CD4-positive, alpha-beta T cell (primary cell): Measurements from ENCODE around the gene ARL14EP. TPM values are rescaled to one million over a fixed set of nuclear protein-coding genes. Genes with fewer than 3 reads are reported as not detected.

Experiments used
- ATAC-seq: fragments of 200-7000 bp; cut with Tn5 transposase; one replicate; pipeline ENCODE4 v1.10.0; 2022; ENCODE audit warnings: mild to moderate bottlenecking; ENCODE audit not compliant: poor library complexity
- CTCF ChIA-PET: fragments of 350-600 bp; sonication (Branson Sonifier 250); formaldehyde crosslinking; loops from one replicate; lab custom pipeline; 2021; ENCODE audit warnings: antibody characterized with exemption, inconsistent platforms; lab: Charles Lee
- POLR2A ChIA-PET: fragments of 350-600 bp; sonication (Branson Sonifier 250); formaldehyde crosslinking; loops from one replicate; lab custom pipeline; 2021; ENCODE audit warnings: antibody characterized with exemption, inconsistent platforms; lab: Charles Lee
- DNase-seq, 14 experiments: peaks; one replicate each; pipeline ENCODE4 v3.0.0-alpha.2; 2013 to 2020; ENCODE audit warnings: mixed read lengths in 2 of 14
- H3K27ac ChIP-seq, 2 donors: one replicate each; pipeline versions ENCODE4 v1.5.1 to v1.7.0; 2013; ENCODE audit warnings: low read length in 2 of 2, low read depth in 1 of 2, mild to moderate bottlenecking in 1 of 2
- H3K27me3 ChIP-seq, 2 experiments: 1 replicate in 1 of 2; 2 replicates in 1 of 2; pipeline versions ENCODE4 v1.6.1 to v1.7.0; 2013; ENCODE audit warnings: low read length in 2 of 2, control low read depth in 1 of 2, mild to moderate bottlenecking in 1 of 2, moderate library complexity in 1 of 2; ENCODE audit not compliant: insufficient read depth in 2 of 2, control insufficient read depth in 1 of 2
- H3K36me3 ChIP-seq: one replicate; pipeline ENCODE4 v1.6.1; 2013; ENCODE audit warnings: low read length, control low read depth; ENCODE audit not compliant: insufficient read depth
- H3K4me1 ChIP-seq: one replicate; pipeline ENCODE4 v1.6.1; 2013; ENCODE audit warnings: low read length, control low read depth; ENCODE audit not compliant: insufficient read depth
- H3K4me3 ChIP-seq: one replicate; pipeline ENCODE4 v1.5.1; 2013; ENCODE audit warnings: mild to moderate bottlenecking, low read length, moderate library complexity
- H3K9me3 ChIP-seq, 2 experiments: 1 replicate in 1 of 2; 2 replicates in 1 of 2; pipeline versions ENCODE4 v1.6.1 to v1.7.0; 2013; ENCODE audit warnings: low read length in 2 of 2, mild to moderate bottlenecking in 2 of 2, control low read depth in 1 of 2, moderate library complexity in 1 of 2; ENCODE audit not compliant: control insufficient read depth in 1 of 2, insufficient read depth in 1 of 2
- H3K27ac Mint-ChIP-seq: one replicate; pipeline ENCODE4 v1.8.0; 2020; ENCODE audit warnings: mixed read lengths
- H3K27me3 Mint-ChIP-seq: one replicate; pipeline ENCODE4 v1.8.0; 2021; ENCODE audit warnings: mixed read lengths
- H3K36me3 Mint-ChIP-seq: one replicate; pipeline ENCODE4 v1.8.0; 2021; ENCODE audit warnings: low read depth, mixed read lengths
- H3K4me1 Mint-ChIP-seq: one replicate; pipeline ENCODE4 v1.8.0; 2021; ENCODE audit warnings: low read depth, mixed read lengths
- H3K4me3 Mint-ChIP-seq: one replicate; pipeline ENCODE4 v1.8.0; 2020; ENCODE audit warnings: mild to moderate bottlenecking, mixed read lengths
- H3K9me3 Mint-ChIP-seq: one replicate; pipeline ENCODE4 v1.8.0; 2020; ENCODE audit warnings: mixed read lengths
- intact Hi-C, 2 experiments: fragments of 100-400 bp; cut with DNase I in 1 of 2; cut with micrococcal nuclease in 1 of 2; formaldehyde crosslinking; loops; one replicate each; pipeline versions ENCODE4 v1.15.1 to v1.9.0; 2023 to 2025; cut with DNase I, micrococcal nuclease
- total RNA-seq, 174 experiments: library from RNA in 2 of 174; stranded (reverse) in 2 of 174; gene quantifications; one replicate each; pipeline ENCODE4 v1.2.3 and lab custom pipeline; 2021 to 2026
- TF ChIP-seq, protein P1 (sequence below): fragments of 200-600 bp; IDR thresholded peaks from one replicate; pipeline ENCODE4 v1.8.0; 2022; ENCODE audit warnings: antibody characterized with exemption, mild to moderate bottlenecking

Gene ARL14EP
- total RNA-seq, 2 experiments from 2014 or later, result 48.1 to 49.7 TPM

DNA sequence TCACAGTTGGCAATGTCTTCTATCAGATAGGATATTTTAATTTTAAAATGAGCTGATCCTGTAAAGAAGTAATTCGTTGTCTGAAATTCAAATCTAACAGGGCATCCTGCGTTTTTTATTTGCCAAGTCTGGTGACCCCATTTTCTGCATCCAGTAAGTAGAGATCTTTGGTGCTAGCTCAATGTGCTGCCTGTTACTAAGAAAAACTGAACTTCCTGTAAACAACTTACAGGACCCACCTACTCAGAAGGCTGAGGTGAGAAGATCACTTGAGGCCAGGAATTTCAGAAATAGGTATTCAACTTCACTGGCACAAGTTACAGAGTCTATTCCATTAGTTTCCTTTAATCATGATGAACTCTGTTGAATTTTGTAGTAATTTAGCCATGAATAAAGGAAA lies 4.0 kb downstream of the ARL14EP start:
- ATAC-seq, result no peak
- peaks cover 22% of the 10 kb centered on the region for H3K4me1 ChIP-seq
- H3K4me3 ChIP-seq, result no peak overlapping the region

DNA sequence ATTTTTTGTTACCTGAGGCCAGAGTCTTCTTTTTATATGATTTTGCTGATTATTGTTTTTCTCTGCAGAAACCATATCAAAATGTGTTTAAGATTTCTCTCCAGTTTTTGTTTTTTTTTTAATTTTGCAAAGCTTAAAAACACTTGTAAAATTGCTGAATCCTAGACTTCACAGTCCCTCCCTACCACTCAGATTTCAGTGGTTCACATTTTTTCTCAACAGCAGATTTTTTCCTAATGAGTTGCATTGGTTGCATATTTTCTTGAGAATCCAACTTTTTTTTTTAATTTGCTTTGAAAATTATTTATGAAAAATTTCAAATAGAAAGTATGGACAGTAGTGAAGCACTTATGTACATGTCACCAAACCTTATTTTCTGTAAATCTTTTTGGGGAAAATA lies 5.8 kb downstream of the ARL14EP start:
- peaks cover 27% of the 10 kb centered on the region for H3K36me3 ChIP-seq
- no peaks in the 10 kb centered on the region for H3K9me3 ChIP-seq
- no peak overlapping the region for H3K4me3 ChIP-seq
- ChIA-PET CTCF (no interaction called here), POLR2A (no interaction called here)
- H3K4me1 ChIP-seq, result peaks cover 19% of the 10 kb centered on the region
- ATAC-seq (no peak), DNase-seq (no peak)
- Mint-ChIP-seq H3K4me3 (peak overlapping the region; percentile 2), H3K36me3 (peaks cover 60% of the 10 kb centered on the region), H3K4me1 (peaks cover 84% of the 10 kb centered on the region), H3K27me3 (no peaks in the 10 kb centered on the region), H3K9me3 (no peaks in the 10 kb centered on the region), H3K27ac (peak overlapping the region; percentile 64)
- no peaks in the 10 kb centered on the region for H3K27me3 ChIP-seq
- TF ChIP-seq, protein P1, sequence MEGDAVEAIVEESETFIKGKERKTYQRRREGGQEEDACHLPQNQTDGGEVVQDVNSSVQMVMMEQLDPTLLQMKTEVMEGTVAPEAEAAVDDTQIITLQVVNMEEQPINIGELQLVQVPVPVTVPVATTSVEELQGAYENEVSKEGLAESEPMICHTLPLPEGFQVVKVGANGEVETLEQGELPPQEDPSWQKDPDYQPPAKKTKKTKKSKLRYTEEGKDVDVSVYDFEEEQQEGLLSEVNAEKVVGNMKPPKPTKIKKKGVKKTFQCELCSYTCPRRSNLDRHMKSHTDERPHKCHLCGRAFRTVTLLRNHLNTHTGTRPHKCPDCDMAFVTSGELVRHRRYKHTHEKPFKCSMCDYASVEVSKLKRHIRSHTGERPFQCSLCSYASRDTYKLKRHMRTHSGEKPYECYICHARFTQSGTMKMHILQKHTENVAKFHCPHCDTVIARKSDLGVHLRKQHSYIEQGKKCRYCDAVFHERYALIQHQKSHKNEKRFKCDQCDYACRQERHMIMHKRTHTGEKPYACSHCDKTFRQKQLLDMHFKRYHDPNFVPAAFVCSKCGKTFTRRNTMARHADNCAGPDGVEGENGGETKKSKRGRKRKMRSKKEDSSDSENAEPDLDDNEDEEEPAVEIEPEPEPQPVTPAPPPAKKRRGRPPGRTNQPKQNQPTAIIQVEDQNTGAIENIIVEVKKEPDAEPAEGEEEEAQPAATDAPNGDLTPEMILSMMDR, result no peak
- H3K27ac ChIP-seq, result no peak overlapping the region
- intact Hi-C loops, result loop anchor here in 1 of 2 experiments (5.0 to 10.0 kb wide), 3 partner anchors 1039 to 1764 kb away; partner anchors contain the start of genes DCDC1, DNAJC24 and RCN1

More for the DNA sequence above, 4.0 kb downstream of the ARL14EP start:
- H3K9me3 ChIP-seq, result no peaks in the 10 kb centered on the region
- Mint-ChIP-seq H3K9me3 (no peaks in the 10 kb centered on the region), H3K27ac (peak overlapping the region; percentile 97), H3K4me1 (peaks cover 88% of the 10 kb centered on the region), H3K4me3 (peak overlapping the region; percentile 49), H3K36me3 (peaks cover 52% of the 10 kb centered on the region), H3K27me3 (no peaks in the 10 kb centered on the region)
- no peaks in the 10 kb centered on the region for H3K27me3 ChIP-seq
- peaks cover 10% of the 10 kb centered on the region for H3K36me3 ChIP-seq
- TF ChIP-seq, protein P1, result no peak
- ChIA-PET POLR2A (interaction anchor here (1.1 kb wide), 1 partner anchor 10 kb away, joined by 5 read pairs; no protein-coding TSS in a partner anchor), CTCF (interaction anchor here (2.2 kb wide), 1 partner anchor 19 kb away, joined by 8 read pairs; no protein-coding TSS in a partner anchor)
- intact Hi-C loops, result loop anchor here in 1 of 2 experiments (5.0 to 10.0 kb wide), 3 partner anchors 1040 to 1765 kb away; partner anchors contain the start of genes DCDC1, DNAJC24 and RCN1
- H3K27ac ChIP-seq, result peak overlapping the region in 1 of 2 donors; percentile 32
- peak in 3 of 14 experiments; percentile 23 to 55 (median 41) for DNase-seq

DNA sequence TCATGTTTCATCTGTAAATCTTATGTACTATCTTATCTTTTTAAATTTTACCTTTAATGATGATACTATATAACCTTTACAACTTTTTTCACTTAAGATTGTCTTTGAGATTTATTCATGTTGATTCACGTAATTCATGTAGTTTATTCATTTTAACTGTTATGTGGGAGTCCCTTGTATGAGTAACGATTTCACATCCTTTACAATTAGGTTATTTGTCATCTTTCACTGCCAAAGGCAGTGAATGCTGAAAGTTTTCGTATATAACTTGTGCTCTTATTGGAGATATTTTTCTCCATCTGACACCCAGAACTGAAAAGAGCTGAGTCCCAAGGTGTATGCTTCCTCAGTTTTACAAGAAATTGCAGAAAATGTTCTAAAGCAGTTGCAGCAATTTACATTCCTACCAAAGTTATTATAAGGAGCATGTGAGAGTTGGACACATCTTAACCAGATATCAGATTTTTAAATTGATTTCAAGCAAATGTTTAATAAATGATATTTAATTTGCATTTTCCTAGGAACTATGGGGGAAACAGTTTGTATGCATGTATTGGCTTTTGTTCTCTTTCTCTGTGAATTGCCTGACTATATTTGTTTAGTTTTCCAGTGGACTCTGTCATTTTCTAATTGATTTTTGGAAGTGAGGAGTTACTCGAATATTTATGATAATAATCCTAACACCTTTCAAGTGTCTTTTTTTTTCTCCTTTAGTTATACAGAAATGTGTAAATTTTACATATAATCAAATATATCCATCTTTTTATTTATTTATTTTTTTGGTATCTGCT lies 6.4 kb downstream of the ARL14EP start:
- Mint-ChIP-seq H3K4me3 (no peak overlapping the region), H3K9me3 (no peaks in the 10 kb centered on the region), H3K4me1 (peaks cover 78% of the 10 kb centered on the region), H3K27me3 (no peaks in the 10 kb centered on the region), H3K27ac (peak overlapping the region; percentile 64), H3K36me3 (peaks cover 65% of the 10 kb centered on the region)
- TF ChIP-seq, protein P1, result no peak
- ChIA-PET CTCF (no interaction called here), POLR2A (no interaction called here)
- no peaks in the 10 kb centered on the region for H3K27me3 ChIP-seq
- H3K9me3 ChIP-seq, result no peaks in the 10 kb centered on the region
- H3K27ac ChIP-seq, result no peak overlapping the region
- intact Hi-C loops, result loop anchor here in 1 of 2 experiments (5.0 to 10.0 kb wide), 3 partner anchors 1038 to 1763 kb away; partner anchors contain the start of genes DCDC1, DNAJC24 and RCN1
- H3K4me3 ChIP-seq, result no peak overlapping the region
- peaks cover 17% of the 10 kb centered on the region for H3K4me1 ChIP-seq
- peaks cover 31% of the 10 kb centered on the region for H3K36me3 ChIP-seq
- ATAC-seq (no peak), DNase-seq (no peak)
